ENCODE results near the gene DPF3. TPM values are rescaled to one million over a fixed set of nuclear protein-coding genes. Genes with fewer than 3 reads are reported as not detected.

Gene DPF3
- total RNA-seq, 3 donors from 2014 or later, result 9.3 to 21.9 (median 10.9) TPM

DNA sequence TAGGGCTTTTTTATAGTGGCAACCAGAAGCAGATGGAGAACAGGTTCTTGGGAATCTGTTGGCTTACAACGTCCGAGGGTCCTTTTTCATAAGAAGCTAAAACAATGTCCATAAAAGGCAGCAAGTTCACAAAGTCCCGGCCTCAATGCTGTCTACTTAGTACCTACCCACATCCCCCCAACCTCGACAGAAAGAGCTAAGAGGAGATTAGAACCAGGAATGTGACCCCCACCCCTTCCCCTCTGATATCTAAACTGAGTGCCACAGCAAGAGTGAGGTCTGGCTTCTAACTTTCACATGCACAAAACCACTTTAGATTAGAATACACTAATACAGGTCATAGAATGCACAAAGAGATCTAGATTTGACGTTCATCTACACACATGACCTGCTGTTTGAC, 4.5 kb downstream of the DPF3 start:
- TF ChIP-seq, protein P1, sequence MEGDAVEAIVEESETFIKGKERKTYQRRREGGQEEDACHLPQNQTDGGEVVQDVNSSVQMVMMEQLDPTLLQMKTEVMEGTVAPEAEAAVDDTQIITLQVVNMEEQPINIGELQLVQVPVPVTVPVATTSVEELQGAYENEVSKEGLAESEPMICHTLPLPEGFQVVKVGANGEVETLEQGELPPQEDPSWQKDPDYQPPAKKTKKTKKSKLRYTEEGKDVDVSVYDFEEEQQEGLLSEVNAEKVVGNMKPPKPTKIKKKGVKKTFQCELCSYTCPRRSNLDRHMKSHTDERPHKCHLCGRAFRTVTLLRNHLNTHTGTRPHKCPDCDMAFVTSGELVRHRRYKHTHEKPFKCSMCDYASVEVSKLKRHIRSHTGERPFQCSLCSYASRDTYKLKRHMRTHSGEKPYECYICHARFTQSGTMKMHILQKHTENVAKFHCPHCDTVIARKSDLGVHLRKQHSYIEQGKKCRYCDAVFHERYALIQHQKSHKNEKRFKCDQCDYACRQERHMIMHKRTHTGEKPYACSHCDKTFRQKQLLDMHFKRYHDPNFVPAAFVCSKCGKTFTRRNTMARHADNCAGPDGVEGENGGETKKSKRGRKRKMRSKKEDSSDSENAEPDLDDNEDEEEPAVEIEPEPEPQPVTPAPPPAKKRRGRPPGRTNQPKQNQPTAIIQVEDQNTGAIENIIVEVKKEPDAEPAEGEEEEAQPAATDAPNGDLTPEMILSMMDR (IDR thresholded peaks at IDR 0.05), result no peak
- no peaks in the 10 kb centered on the region for H3K36me3 ChIP-seq (ENCODE audit: low read depth)
- ATAC-seq (no peak), DNase-seq (no peak)
- intact Hi-C loops (cut with DNase I, micrococcal nuclease), result no loop called here
- no peak overlapping the region for H3K4me3 ChIP-seq
- no peaks in the 10 kb centered on the region for H3K9me3 ChIP-seq
- peaks cover 10% of the 10 kb centered on the region for H3K4me1 ChIP-seq (ENCODE audit: low read depth)

- TF ChIP-seq, protein P1 (IDR thresholded peaks at IDR 0.05), result no peak
- Histone ChIP-seq H3K36me3 (ENCODE audit: low read depth) (no peaks in the 10 kb centered on the region), H3K9me3 (no peaks in the 10 kb centered on the region), H3K4me3 (no peak overlapping the region), H3K4me1 (ENCODE audit: low read depth) (peaks cover 10% of the 10 kb centered on the region)
- DNase-seq, result no peak
- intact Hi-C loops (cut with DNase I, micrococcal nuclease), result no loop called here
- ATAC-seq, result no peak
Measured at GRCh38 chr14:72888636-72889201, 5.2 kb downstream of the DPF3 start.

DNA sequence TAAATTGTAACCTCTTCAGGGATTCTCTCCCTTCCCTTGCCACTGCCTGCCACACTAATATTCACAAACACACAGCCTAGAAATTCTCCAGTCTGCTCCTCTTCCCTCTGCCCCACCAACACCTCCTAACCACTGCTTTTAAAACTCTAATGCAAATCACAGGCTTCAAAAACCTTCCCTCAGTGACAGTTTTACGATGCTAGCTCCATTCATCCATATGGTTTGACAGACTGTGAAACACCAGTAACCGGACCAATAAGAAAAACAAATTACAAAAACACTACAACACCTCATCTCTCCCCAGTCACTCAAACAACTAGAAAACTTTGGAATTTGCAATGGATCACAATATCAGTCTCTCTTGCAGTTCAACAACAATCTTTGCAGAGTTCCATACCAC, 5.7 kb downstream of the DPF3 start:
- H3K9me3 ChIP-seq, result no peaks in the 10 kb centered on the region
- ATAC-seq (no peak), DNase-seq (no peak)
- H3K36me3 ChIP-seq (ENCODE audit: low read depth), result no peaks in the 10 kb centered on the region
- intact Hi-C loops (cut with DNase I, micrococcal nuclease), result no loop called here
- peaks cover 10% of the 10 kb centered on the region for H3K4me1 ChIP-seq (ENCODE audit: low read depth)
- H3K4me3 ChIP-seq, result no peak overlapping the region
- TF ChIP-seq, protein P1 (IDR thresholded peaks at IDR 0.05), result no peak

- ATAC-seq (no peak), DNase-seq (no peak)
- Histone ChIP-seq H3K4me1 (ENCODE audit: low read depth) (peaks cover 9% of the 10 kb centered on the region), H3K4me3 (no peak overlapping the region), H3K9me3 (no peaks in the 10 kb centered on the region), H3K36me3 (ENCODE audit: low read depth) (no peaks in the 10 kb centered on the region)
- TF ChIP-seq, protein P1 (IDR thresholded peaks at IDR 0.05), result no peak
- intact Hi-C loops (cut with DNase I, micrococcal nuclease), result no loop called here
Measured at GRCh38 chr14:72887514-72887913, 6.4 kb downstream of the DPF3 start.

GRCh38 chr14:72884386-72884785, 9.5 kb downstream of the DPF3 start:
- ATAC-seq (no peak), DNase-seq (no peak)
- TF ChIP-seq, protein P1 (IDR thresholded peaks at IDR 0.05), result no peak
- H3K4me1 ChIP-seq (ENCODE audit: low read depth), result no peaks in the 10 kb centered on the region
- H3K4me3 ChIP-seq, result no peak overlapping the region
- H3K36me3 ChIP-seq (ENCODE audit: low read depth), result no peaks in the 10 kb centered on the region
- intact Hi-C loops (cut with DNase I, micrococcal nuclease), result no loop called here
- H3K9me3 ChIP-seq, result no peaks in the 10 kb centered on the region

DNA sequence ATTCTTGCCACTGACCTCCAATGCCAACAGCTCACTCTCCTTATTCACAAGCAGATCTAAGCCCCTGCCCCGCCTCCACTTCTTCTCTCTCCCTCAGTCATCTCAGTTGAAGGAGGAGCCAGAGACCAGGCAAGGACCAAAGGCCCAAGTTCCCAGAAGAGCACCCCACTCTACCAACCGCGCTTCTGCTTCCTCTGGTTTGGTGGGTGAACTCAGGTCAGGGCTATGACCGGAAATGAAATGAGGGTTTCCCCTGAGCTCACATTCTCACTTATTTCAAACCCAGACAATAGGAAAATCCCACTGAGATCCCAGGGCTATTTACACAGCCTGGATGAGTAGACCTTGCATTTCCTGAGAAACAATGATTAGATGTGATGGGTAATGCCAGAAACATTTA, 9.9 kb downstream of the DPF3 start:
- DNase-seq, result no peak
- TF ChIP-seq, protein P1 (IDR thresholded peaks at IDR 0.05), result no peak

More for the DNA sequence above, 9.9 kb downstream of the DPF3 start:
- Histone ChIP-seq H3K4me3 (no peak overlapping the region), H3K9me3 (no peaks in the 10 kb centered on the region), H3K4me1 (ENCODE audit: low read depth) (no peaks in the 10 kb centered on the region), H3K36me3 (ENCODE audit: low read depth) (no peaks in the 10 kb centered on the region)
- intact Hi-C loops (cut with DNase I, micrococcal nuclease), result no loop called here
- no peak for ATAC-seq
